Tibial artery (tissue), 4 donors: ENCODE data around the gene CAPSL.

Experiments used
- DNase-seq, 2 donors: peaks; one replicate each; pipeline ENCODE4 v3.0.0-alpha.2; 2019
- H3K27ac ChIP-seq, 2 donors: fragments of 200-600 bp; sonication (generic) in 1 of 2; 1 replicate in 1 of 2; 2 replicates in 1 of 2; pipeline ENCODE4 v1.5.1; 2018 to 2019; ENCODE audit warnings: mild to moderate bottlenecking in 1 of 2
- H3K27me3 ChIP-seq, 2 donors: fragments of 200-600 bp; sonication (generic) in 1 of 2; one replicate each; pipeline versions ENCODE4 v1.5.1 to v1.6.0; 2016 to 2019
- H3K36me3 ChIP-seq, 3 donors: fragments of 200-600 bp; sonication (generic) in 2 of 3; one replicate each; pipeline ENCODE4 v1.5.1; 2016 to 2019; ENCODE audit warnings: mild to moderate bottlenecking in 2 of 3
- H3K4me1 ChIP-seq, 4 donors: fragments of 200-600 bp; sonication (generic) in 2 of 4; 1 replicate in 3 of 4; 2 replicates in 1 of 4; pipeline ENCODE4 v1.5.1; 2016 to 2019
- H3K4me3 ChIP-seq, 2 donors: fragments of 200-600 bp; sonication (generic) in 1 of 2; 1 replicate in 1 of 2; 2 replicates in 1 of 2; pipeline ENCODE4 v1.5.1; 2018 to 2019; ENCODE audit warnings: mild to moderate bottlenecking in 2 of 2
- H3K9me3 ChIP-seq, 3 donors: fragments of 200-600 bp; sonication (generic) in 1 of 3; one replicate each; pipeline ENCODE4 v1.5.1; 2016 to 2019
- CTCF ChIP-seq, 2 experiments: fragments of 200-600 bp in 1 of 2; fragments of 450-650 bp in 1 of 2; IDR thresholded peaks; one replicate each; pipeline ENCODE4 v1.5.1; 2017 to 2019; ENCODE audit warnings: antibody characterized with exemption in 2 of 2, mild to moderate bottlenecking in 1 of 2, moderate library complexity in 1 of 2
- intact Hi-C: fragments of 100-400 bp; cut with DNase I; formaldehyde crosslinking; loops from one replicate; pipeline ENCODE4 v1.15.0; 2023; ENCODE audit warnings: low total_unique reads

The CAPSL gene

GRCh38 chr5:35886381-35886780 lies 52.0 kb downstream of the CAPSL start:
- H3K4me1 ChIP-seq: no peaks in the 10 kb centered on the region
- H3K36me3 ChIP-seq: no peaks in the 10 kb centered on the region
- H3K27me3 ChIP-seq: no peaks in the 10 kb centered on the region
- no peak for TF ChIP-seq CTCF (IDR thresholded peaks at IDR 0.05)
- DNase-seq: no peak
- H3K27ac ChIP-seq: no peak overlapping the region
- H3K4me3 ChIP-seq: no peak overlapping the region
- no peaks in the 10 kb centered on the region for H3K9me3 ChIP-seq
- intact Hi-C loops: no loop called here

GRCh38 chr5:35884773-35885172 lies 53.6 kb downstream of the CAPSL start:
- no peak for TF ChIP-seq CTCF (IDR thresholded peaks at IDR 0.05)
- no peaks in the 10 kb centered on the region for H3K9me3 ChIP-seq
- intact Hi-C loops: no loop called here
- H3K27me3 ChIP-seq: no peaks in the 10 kb centered on the region
- no peak overlapping the region for H3K4me3 ChIP-seq
- no peak overlapping the region for H3K27ac ChIP-seq
- no peaks in the 10 kb centered on the region for H3K36me3 ChIP-seq
- no peak for DNase-seq
- no peaks in the 10 kb centered on the region for H3K4me1 ChIP-seq

- Histone ChIP-seq H3K4me3 (no peak overlapping the region), H3K9me3 (no peaks in the 10 kb centered on the region), H3K4me1 (no peaks in the 10 kb centered on the region), H3K36me3 (no peaks in the 10 kb centered on the region), H3K27ac (no peak overlapping the region), H3K27me3 (no peaks in the 10 kb centered on the region)
- no peak for DNase-seq
- intact Hi-C loops: no loop called here
- TF ChIP-seq CTCF (IDR thresholded peaks at IDR 0.05): no peak
Measured at GRCh38 chr5:35884191-35884769, 54.1 kb downstream of the CAPSL start.

GRCh38 chr5:35881758-35882157 lies 56.7 kb downstream of the CAPSL start:
- no peak for TF ChIP-seq CTCF (IDR thresholded peaks at IDR 0.05)
- H3K9me3 ChIP-seq: no peaks in the 10 kb centered on the region
- no peaks in the 10 kb centered on the region for H3K27me3 ChIP-seq
- intact Hi-C loops: no loop called here
- H3K27ac ChIP-seq: no peak overlapping the region
- H3K4me3 ChIP-seq: no peak overlapping the region
- H3K36me3 ChIP-seq: no peaks in the 10 kb centered on the region
- no peaks in the 10 kb centered on the region for H3K4me1 ChIP-seq
- no peak for DNase-seq

GRCh38 chr5:35880156-35880555 lies 58.3 kb downstream of the CAPSL start:
- no peak overlapping the region for H3K27ac ChIP-seq
- no peak for TF ChIP-seq CTCF (IDR thresholded peaks at IDR 0.05)
- H3K27me3 ChIP-seq: no peaks in the 10 kb centered on the region
- intact Hi-C loops: no loop called here
- H3K36me3 ChIP-seq: no peaks in the 10 kb centered on the region
- no peak for DNase-seq
- H3K4me1 ChIP-seq: no peaks in the 10 kb centered on the region
- no peaks in the 10 kb centered on the region for H3K9me3 ChIP-seq
- H3K4me3 ChIP-seq: no peak overlapping the region

GRCh38 chr5:35879649-35880048 lies 58.8 kb downstream of the CAPSL start:
- Histone ChIP-seq H3K4me3 (no peak overlapping the region), H3K9me3 (no peaks in the 10 kb centered on the region), H3K4me1 (no peaks in the 10 kb centered on the region), H3K27me3 (no peaks in the 10 kb centered on the region), H3K27ac (no peak overlapping the region), H3K36me3 (no peaks in the 10 kb centered on the region)
- no peak for TF ChIP-seq CTCF (IDR thresholded peaks at IDR 0.05)
- DNase-seq: no peak
- intact Hi-C loops: no loop called here
